Ishikawa (cell line): ENCODE data around the gene CNNM3.

Source experiments
- EGR1 ChIP-seq: IDR thresholded peaks from 2 replicates; pipeline ENCODE4 v1.6.1; 2012
- EP300 ChIP-seq: IDR thresholded peaks from 2 replicates; pipeline ENCODE4 v1.6.1; 2012; ENCODE audit warnings: borderline replicate concordance
- FOXM1 ChIP-seq: IDR thresholded peaks from 2 replicates; pipeline ENCODE4 v1.6.1; 2012; ENCODE audit warnings: low read depth, borderline replicate concordance
- NFIC ChIP-seq: IDR thresholded peaks from 2 replicates; pipeline ENCODE4 v1.6.1; 2012
- REST ChIP-seq: IDR thresholded peaks from 2 replicates; pipeline ENCODE4 v1.6.1; 2012; ENCODE audit warnings: low read depth, mild to moderate bottlenecking

DNA sequence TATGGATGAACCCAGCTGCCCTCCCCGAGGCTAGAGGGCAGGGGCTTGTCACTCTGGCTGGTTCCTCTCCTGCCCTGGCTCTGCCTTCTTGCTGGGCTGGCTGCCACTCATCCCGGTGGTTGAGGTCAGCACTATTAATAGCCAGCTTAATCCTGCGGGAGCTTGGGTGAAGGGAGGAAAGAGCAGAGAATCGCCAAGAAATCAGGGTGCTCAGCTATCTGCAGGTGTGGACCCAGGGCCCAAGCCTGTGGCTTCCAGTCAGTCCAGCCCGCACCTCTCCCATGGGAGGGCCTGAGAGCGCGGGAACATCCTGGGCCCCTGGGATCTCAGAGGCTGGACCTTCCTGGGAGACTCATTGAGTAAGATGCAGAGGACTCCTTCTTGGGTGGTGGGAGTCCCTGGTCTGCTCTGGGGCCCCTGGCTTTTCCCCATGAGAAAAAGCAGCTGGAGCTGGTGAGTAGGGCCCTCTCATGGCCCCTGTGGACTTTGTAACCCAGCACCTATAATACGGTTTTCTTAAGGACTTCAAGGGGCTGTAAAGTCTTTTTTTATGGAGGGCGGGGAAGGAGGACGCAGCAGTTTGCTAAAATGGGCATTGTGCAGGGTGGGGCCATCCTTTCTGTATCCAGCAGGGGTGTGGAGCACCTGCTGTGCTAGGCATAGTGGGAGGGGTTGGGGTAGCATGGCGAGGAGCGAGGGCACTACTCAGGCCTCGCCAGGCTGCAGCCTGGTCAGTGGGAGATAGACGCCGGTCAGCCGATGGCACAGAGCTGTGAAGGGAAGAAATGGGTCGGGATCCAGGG is 27.4 kb upstream of the CNNM3 start:
- TF ChIP-seq FOXM1 (no peak), EGR1 (no peak), NFIC (no peak), REST (no peak), EP300 (no peak)
